Measurements from ENCODE around the gene EPHA8.

DNA sequence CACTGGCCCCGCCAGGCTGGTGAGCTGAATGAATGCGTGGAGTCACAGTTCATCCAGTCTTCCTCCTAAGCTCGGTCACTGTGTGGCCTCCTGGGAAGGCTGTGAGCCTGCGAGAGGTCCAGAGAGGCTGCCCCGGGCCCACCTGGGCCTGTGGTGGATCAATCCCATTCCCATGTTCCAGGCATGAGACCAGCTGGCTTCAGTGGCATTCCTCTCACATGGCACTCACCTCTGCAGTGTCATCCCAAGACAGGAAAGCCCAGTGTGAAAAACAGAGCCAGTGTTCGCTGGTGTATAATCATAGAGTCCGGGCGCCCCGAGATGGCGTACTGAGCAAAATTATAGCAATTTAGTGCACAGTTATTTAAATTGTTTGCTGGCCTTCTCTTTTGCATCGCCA lies 37.6 kb upstream of the EPHA8 start:
- no peak for TF ChIP-seq EZH2phosphoT487 (IDR thresholded peaks at IDR 0.05; ENCODE audit: insufficient read depth, low read depth)
- TF ChIP-seq EZH2 (IDR thresholded peaks at IDR 0.05; ENCODE audit: insufficient read depth, poor library complexity, severe bottlenecking), result no peak

Data from GM23248 (cell line).